ENCODE measurements around the gene PRTFDC1.
A peak's percentile ranks its signal among the peaks of the same experiment; 100 is the strongest.

Gene PRTFDC1

GRCh38 chr10:24952707-24953645 is 570 bp upstream of the PRTFDC1 start:
- Mint-ChIP-seq H3K4me1 (ENCODE audit: low read depth) (peaks cover 20% of the 10 kb centered on the region), H3K9me3 (ENCODE audit: low read depth) (no peaks in the 10 kb centered on the region), H3K27me3 (no peaks in the 10 kb centered on the region), H3K4me3 (peak overlapping the region; percentile 78), H3K36me3 (no peaks in the 10 kb centered on the region), H3K27ac (peak overlapping the region; percentile 61)

- peak overlapping the region; percentile 67 for H3K4me3 Mint-ChIP-seq
- no peaks in the 10 kb centered on the region for H3K27me3 Mint-ChIP-seq
- no peaks in the 10 kb centered on the region for H3K9me3 Mint-ChIP-seq (ENCODE audit: low read depth)
- peaks cover 24% of the 10 kb centered on the region for H3K4me1 Mint-ChIP-seq (ENCODE audit: low read depth)
- H3K27ac Mint-ChIP-seq = no peak overlapping the region
- H3K36me3 Mint-ChIP-seq = no peaks in the 10 kb centered on the region
These were observed 934 bp downstream of the PRTFDC1 start for GRCh38 chr10:24951201-24952142.

DNA sequence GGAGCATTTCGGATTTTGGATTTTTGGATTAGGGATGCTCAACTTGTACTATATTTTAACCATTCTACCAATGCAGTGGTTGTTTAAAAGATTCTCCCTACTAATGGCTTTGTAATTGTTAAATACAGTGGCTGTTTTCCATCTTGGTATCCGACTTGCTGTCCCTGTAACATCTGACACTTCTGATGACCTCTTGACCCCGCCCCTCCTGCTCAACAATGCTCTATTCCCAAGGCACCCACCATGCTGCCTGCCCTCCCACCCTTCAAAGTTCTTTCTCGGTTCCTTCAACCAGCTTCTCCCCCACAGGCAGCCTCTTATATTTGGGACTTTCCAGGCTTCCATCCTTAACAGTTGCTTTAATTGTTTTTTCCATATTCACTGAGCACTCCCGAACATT is 2.0 kb downstream of the PRTFDC1 start:
- Mint-ChIP-seq H3K27me3 (no peaks in the 10 kb centered on the region), H3K4me3 (peak overlapping the region; percentile 67), H3K27ac (no peak overlapping the region), H3K9me3 (ENCODE audit: low read depth) (no peaks in the 10 kb centered on the region), H3K36me3 (no peaks in the 10 kb centered on the region), H3K4me1 (ENCODE audit: low read depth) (peaks cover 24% of the 10 kb centered on the region)

GRCh38 chr10:24949616-24950015 is 2.8 kb downstream of the PRTFDC1 start:
- Mint-ChIP-seq H3K9me3 (ENCODE audit: low read depth) (no peaks in the 10 kb centered on the region), H3K27me3 (no peaks in the 10 kb centered on the region), H3K4me3 (no peak overlapping the region), H3K4me1 (ENCODE audit: low read depth) (peaks cover 27% of the 10 kb centered on the region), H3K36me3 (no peaks in the 10 kb centered on the region), H3K27ac (no peak overlapping the region)

GRCh38 chr10:24947304-24948097 is 4.9 kb downstream of the PRTFDC1 start:
- Mint-ChIP-seq H3K27me3 (no peaks in the 10 kb centered on the region), H3K36me3 (no peaks in the 10 kb centered on the region), H3K27ac (no peak overlapping the region), H3K9me3 (ENCODE audit: low read depth) (no peaks in the 10 kb centered on the region), H3K4me3 (no peak overlapping the region), H3K4me1 (ENCODE audit: low read depth) (peaks cover 20% of the 10 kb centered on the region)

DNA sequence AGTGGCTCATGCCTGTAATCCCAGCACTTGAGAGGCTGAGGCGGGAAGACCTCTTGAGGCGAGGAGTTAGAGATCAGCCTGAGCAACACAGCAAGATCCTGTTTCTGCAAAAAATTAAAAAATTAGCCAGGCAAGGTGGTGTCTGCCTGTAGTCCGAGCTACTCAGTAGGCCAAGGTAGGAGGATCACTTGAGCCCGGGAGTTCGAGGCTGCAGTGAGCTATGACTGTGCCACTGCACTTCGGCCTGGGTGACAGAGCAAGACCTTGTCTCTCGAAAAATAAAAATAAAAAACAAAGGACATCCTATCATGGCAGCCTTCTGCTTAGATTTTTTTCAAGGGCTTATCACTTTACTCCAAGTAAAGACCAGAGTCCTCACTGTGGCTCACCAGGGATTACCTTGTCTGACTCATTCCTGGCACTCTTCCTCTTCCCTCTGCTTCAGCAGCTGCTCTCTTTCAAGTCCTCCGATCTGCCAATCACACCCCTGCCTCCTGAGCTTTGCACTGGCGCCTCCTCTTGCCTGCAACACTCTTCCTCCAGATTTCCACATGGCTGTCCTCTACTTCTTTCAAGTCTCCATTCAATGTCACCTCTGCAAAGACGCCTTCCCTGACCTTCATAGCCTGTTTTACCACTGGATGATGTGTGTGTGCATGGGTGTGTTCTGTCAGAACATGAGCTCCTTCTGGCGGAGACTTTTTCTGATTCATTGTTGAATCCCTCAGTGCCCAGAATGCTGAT is 7.7 kb downstream of the PRTFDC1 start:
- Mint-ChIP-seq H3K4me3 (no peak overlapping the region), H3K36me3 (no peaks in the 10 kb centered on the region), H3K27ac (no peak overlapping the region), H3K27me3 (no peaks in the 10 kb centered on the region), H3K9me3 (ENCODE audit: low read depth) (no peaks in the 10 kb centered on the region), H3K4me1 (ENCODE audit: low read depth) (peaks cover 11% of the 10 kb centered on the region)

DNA sequence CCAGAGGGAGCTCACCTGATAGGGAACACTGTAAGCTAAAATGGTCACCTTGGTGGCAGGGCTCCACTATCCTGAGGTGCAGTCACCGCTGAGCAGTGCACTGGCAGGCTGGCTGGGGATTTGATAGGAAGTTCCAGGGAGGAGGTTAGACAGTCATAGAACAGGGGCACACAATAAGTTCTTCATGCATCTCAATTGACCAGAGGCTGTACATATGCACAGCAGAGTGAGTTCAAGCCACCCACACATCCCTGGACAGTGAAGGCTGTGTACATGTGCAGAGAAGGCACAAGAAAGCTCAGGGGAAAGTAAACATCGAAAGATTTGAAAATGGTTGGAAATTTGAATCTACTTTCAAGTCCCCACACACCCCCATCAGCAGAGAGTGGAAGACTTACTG is 13.9 kb downstream of the PRTFDC1 start:
- Mint-ChIP-seq H3K27me3 (no peaks in the 10 kb centered on the region), H3K27ac (no peak overlapping the region), H3K9me3 (ENCODE audit: low read depth) (no peaks in the 10 kb centered on the region), H3K36me3 (peaks cover 2% of the 10 kb centered on the region), H3K4me1 (ENCODE audit: low read depth) (no peaks in the 10 kb centered on the region), H3K4me3 (no peak overlapping the region)

DNA sequence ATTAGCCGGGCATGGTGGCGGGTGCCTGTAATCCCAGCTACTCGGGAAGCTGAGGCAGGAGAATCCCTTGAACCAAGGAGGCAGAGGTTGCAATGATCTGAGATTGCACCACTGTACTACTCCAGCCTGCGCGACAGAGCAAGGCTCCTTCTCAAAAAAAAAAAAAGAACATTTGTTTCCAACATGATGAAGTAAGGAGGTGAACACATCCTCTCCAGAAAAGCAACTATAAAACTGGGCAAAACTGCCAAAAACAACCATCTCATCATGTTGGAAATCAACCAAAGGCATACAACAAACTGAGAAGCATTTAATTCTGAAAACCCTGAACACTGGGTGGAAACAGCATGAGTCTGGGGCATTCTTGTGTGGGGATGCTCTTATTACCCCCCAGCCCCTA is 14.3 kb downstream of the PRTFDC1 start:
- no peaks in the 10 kb centered on the region for H3K4me1 Mint-ChIP-seq (ENCODE audit: low read depth)
- H3K9me3 Mint-ChIP-seq (ENCODE audit: low read depth) = no peaks in the 10 kb centered on the region
- no peaks in the 10 kb centered on the region for H3K27me3 Mint-ChIP-seq
- no peak overlapping the region for H3K4me3 Mint-ChIP-seq
- no peak overlapping the region for H3K27ac Mint-ChIP-seq
- peaks cover 2% of the 10 kb centered on the region for H3K36me3 Mint-ChIP-seq

DNA sequence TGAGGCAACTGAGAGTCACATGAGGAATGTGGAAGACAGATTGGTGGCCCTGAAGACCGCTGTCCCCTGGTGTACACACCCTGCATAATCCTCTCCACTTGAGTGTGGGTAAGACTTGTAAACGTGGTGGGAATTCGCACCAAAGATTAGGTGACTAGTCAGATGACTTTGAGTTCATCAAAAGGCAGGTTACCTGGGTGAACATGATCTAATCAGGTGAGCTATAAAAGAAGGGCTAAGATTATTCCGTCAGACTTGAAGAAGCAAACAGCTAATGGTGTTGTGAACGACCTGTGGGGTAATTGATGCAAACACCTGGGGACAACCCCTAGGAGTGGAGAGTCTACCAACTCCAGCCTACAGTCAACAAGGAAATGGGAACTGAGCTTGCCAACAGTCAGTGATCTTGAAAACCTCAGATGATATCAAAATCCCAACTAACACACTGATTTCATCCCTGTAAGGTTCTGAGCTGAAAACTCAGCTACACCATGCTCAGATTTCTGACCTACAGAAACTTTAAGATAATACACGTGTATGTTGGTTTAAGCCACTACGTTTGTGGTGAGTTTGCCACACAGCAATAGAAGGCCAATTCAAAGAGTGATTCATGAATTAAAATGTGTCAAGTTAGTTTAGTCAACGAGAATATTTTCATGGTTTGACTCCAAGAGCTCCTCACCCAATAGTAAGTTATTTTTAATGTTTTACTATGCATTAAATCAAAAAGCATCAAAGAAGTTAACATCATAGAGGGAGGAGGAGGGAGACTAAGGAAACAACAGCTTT is 16.7 kb downstream of the PRTFDC1 start:
- H3K36me3 Mint-ChIP-seq = peaks cover 2% of the 10 kb centered on the region

DNA sequence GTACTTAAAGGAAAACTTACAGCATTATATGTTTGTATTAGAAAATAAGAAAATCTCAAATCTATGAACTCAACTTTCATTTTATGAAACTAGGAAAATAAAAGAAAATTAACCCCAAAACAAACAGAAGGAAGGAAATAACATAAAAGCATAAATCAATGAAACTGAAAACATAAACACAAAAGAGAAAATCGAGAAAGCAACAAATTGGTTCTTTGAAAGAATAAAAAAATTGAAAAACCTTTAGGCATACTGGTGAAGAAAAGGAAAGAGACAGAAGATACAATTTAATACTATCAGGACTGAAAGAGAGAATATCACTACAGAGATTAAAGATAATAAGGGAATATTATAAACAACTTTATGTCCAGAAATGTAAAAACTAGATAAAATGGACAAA is 21.2 kb downstream of the PRTFDC1 start:
- no peak overlapping the region for H3K27ac Mint-ChIP-seq
- H3K4me1 Mint-ChIP-seq (ENCODE audit: low read depth) = peaks cover 27% of the 10 kb centered on the region
- no peaks in the 10 kb centered on the region for H3K27me3 Mint-ChIP-seq
- no peaks in the 10 kb centered on the region for H3K9me3 Mint-ChIP-seq (ENCODE audit: low read depth)
- H3K4me3 Mint-ChIP-seq = no peak overlapping the region
- H3K36me3 Mint-ChIP-seq = peaks cover 2% of the 10 kb centered on the region

More for the DNA sequence above, 16.7 kb downstream of the PRTFDC1 start:
- Mint-ChIP-seq H3K27ac (no peak overlapping the region), H3K27me3 (no peaks in the 10 kb centered on the region), H3K4me3 (no peak overlapping the region), H3K9me3 (ENCODE audit: low read depth) (no peaks in the 10 kb centered on the region), H3K4me1 (ENCODE audit: low read depth) (no peaks in the 10 kb centered on the region)

GRCh38 chr10:24930427-24930826 is 22.0 kb downstream of the PRTFDC1 start:
- Mint-ChIP-seq H3K36me3 (peaks cover 2% of the 10 kb centered on the region), H3K9me3 (ENCODE audit: low read depth) (no peaks in the 10 kb centered on the region), H3K27ac (no peak overlapping the region), H3K4me1 (ENCODE audit: low read depth) (peaks cover 27% of the 10 kb centered on the region), H3K4me3 (no peak overlapping the region), H3K27me3 (no peaks in the 10 kb centered on the region)

GRCh38 chr10:24929904-24930303 is 22.5 kb downstream of the PRTFDC1 start:
- Mint-ChIP-seq H3K27me3 (no peaks in the 10 kb centered on the region), H3K9me3 (ENCODE audit: low read depth) (no peaks in the 10 kb centered on the region), H3K4me1 (ENCODE audit: low read depth) (peaks cover 27% of the 10 kb centered on the region), H3K27ac (no peak overlapping the region), H3K36me3 (peaks cover 3% of the 10 kb centered on the region), H3K4me3 (no peak overlapping the region)

- H3K36me3 Mint-ChIP-seq = peaks cover 7% of the 10 kb centered on the region
- H3K4me3 Mint-ChIP-seq = peak overlapping the region; percentile 35
- no peaks in the 10 kb centered on the region for H3K27me3 Mint-ChIP-seq
- peaks cover 27% of the 10 kb centered on the region for H3K4me1 Mint-ChIP-seq (ENCODE audit: low read depth)
- H3K9me3 Mint-ChIP-seq (ENCODE audit: low read depth) = peaks cover 1% of the 10 kb centered on the region
- H3K27ac Mint-ChIP-seq = no peak overlapping the region
These were observed 23.3 kb downstream of the PRTFDC1 start for GRCh38 chr10:24929056-24929544.

Measured in activated naive CD8-positive, alpha-beta T cell (primary cell).